ENCODE results near the gene PITPNM3.

Gene PITPNM3

DNA sequence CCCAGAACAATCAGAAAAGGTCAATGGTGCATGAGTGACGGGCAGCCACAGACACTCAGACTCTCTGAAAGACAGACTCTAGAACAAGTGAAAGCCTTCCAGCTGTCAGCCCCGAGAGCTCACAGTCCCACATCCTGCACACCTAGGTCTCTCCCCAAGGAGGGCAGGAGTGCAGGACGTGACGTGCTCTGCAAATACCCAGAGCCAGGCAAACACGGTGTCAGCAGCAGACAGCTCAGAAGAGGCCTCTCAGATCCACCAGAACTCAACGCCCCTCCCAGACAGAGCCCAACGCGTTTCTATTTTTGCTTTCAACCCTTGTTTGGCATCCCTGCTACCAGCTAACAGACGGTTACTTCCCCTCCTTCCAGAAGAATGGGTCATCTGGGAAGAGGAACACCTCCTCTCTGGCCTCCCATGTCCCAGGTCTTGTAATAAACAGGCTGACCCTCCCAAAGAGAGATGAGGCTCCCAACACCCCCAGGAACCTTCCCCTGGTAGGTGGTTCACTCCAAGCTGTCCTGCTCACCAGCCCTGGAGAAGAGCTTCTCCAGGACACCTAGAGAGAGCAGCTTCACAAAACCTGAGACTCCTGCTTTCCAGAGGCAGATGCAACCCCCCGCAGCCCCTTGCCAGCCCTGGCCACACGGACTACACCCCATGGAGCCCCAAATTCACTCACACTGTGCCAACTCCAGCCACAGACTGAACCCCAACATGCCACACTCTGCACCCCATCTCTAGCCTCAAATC lies 7.6 kb downstream of the PITPNM3 start:
- Mint-ChIP-seq H3K27ac (no peak overlapping the region), H3K4me3 (no peak overlapping the region), H3K4me1 (peaks cover 11% of the 10 kb centered on the region), H3K36me3 (no peaks in the 10 kb centered on the region), H3K27me3 (peaks cover 6% of the 10 kb centered on the region), H3K9me3 (no peaks in the 10 kb centered on the region)
- peak; percentile 41 for ATAC-seq

DNA sequence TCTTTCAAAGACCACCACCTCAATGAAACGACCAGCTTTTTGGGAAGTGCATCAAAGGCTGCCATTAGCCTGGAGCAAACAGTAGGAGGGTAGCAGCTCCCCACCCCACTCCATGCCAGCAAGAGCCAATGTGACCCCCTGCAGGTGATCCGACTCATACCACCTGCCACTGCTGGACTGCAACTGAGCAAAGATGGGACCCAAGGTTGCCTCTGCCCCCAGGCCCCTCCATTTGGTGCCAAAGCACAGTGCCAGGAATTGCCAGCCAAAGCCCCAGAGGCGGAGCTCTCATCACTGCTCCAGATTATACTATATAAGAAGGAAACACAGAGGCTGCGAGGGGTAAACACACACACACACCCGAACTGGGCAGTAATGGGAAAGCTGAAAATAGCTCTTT lies 8.3 kb downstream of the PITPNM3 start:
- no peak overlapping the region for H3K27ac Mint-ChIP-seq
- H3K9me3 Mint-ChIP-seq, result no peaks in the 10 kb centered on the region
- peaks cover 11% of the 10 kb centered on the region for H3K4me1 Mint-ChIP-seq
- H3K27me3 Mint-ChIP-seq, result no peaks in the 10 kb centered on the region
- no peak overlapping the region for H3K4me3 Mint-ChIP-seq
- ATAC-seq, result no peak
- H3K36me3 Mint-ChIP-seq, result no peaks in the 10 kb centered on the region

DNA sequence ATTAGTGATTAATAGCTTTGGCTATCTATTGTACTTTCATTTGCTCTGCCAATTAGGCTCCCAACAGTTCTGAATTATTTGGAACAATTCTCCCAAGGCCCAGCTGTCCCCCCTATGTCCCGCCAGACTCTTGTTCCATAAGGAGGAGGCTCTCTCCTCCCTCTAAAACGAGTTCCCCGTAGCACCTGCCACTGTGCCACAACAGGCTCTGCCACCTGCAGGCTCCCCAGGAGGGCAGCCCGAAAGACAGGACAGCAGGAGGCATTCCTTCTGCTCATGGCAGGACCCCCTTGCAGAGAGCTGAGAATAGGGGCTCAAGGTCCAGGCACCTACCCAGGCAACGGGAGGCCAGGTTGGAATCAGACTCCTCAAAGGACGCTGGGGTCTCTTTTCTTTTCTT lies 9.0 kb downstream of the PITPNM3 start:
- no peak for ATAC-seq
- Mint-ChIP-seq H3K27me3 (no peaks in the 10 kb centered on the region), H3K4me1 (peaks cover 11% of the 10 kb centered on the region), H3K36me3 (no peaks in the 10 kb centered on the region), H3K27ac (no peak overlapping the region), H3K9me3 (no peaks in the 10 kb centered on the region), H3K4me3 (no peak overlapping the region)

- no peak for ATAC-seq
- no peaks in the 10 kb centered on the region for H3K36me3 Mint-ChIP-seq
- peaks cover 5% of the 10 kb centered on the region for H3K27me3 Mint-ChIP-seq
- H3K9me3 Mint-ChIP-seq, result no peaks in the 10 kb centered on the region
- no peak overlapping the region for H3K27ac Mint-ChIP-seq
- peaks cover 11% of the 10 kb centered on the region for H3K4me1 Mint-ChIP-seq
- no peak overlapping the region for H3K4me3 Mint-ChIP-seq
These were observed 10.2 kb downstream of the PITPNM3 start for GRCh38 chr17:6546069-6546718.

- peaks cover 11% of the 10 kb centered on the region for H3K4me1 Mint-ChIP-seq
- peaks cover 10% of the 10 kb centered on the region for H3K27me3 Mint-ChIP-seq
- H3K36me3 Mint-ChIP-seq, result no peaks in the 10 kb centered on the region
- H3K27ac Mint-ChIP-seq, result no peak overlapping the region
- no peaks in the 10 kb centered on the region for H3K9me3 Mint-ChIP-seq
- no peak overlapping the region for H3K4me3 Mint-ChIP-seq
- no peak for ATAC-seq
These were observed 11.1 kb downstream of the PITPNM3 start for GRCh38 chr17:6545291-6545690.

GRCh38 chr17:6544011-6544370 lies 12.4 kb downstream of the PITPNM3 start:
- no peak for ATAC-seq
- H3K9me3 Mint-ChIP-seq, result no peaks in the 10 kb centered on the region
- no peak overlapping the region for H3K27ac Mint-ChIP-seq
- H3K27me3 Mint-ChIP-seq, result peaks cover 12% of the 10 kb centered on the region
- no peaks in the 10 kb centered on the region for H3K36me3 Mint-ChIP-seq
- peaks cover 10% of the 10 kb centered on the region for H3K4me1 Mint-ChIP-seq
- H3K4me3 Mint-ChIP-seq, result no peak overlapping the region

DNA sequence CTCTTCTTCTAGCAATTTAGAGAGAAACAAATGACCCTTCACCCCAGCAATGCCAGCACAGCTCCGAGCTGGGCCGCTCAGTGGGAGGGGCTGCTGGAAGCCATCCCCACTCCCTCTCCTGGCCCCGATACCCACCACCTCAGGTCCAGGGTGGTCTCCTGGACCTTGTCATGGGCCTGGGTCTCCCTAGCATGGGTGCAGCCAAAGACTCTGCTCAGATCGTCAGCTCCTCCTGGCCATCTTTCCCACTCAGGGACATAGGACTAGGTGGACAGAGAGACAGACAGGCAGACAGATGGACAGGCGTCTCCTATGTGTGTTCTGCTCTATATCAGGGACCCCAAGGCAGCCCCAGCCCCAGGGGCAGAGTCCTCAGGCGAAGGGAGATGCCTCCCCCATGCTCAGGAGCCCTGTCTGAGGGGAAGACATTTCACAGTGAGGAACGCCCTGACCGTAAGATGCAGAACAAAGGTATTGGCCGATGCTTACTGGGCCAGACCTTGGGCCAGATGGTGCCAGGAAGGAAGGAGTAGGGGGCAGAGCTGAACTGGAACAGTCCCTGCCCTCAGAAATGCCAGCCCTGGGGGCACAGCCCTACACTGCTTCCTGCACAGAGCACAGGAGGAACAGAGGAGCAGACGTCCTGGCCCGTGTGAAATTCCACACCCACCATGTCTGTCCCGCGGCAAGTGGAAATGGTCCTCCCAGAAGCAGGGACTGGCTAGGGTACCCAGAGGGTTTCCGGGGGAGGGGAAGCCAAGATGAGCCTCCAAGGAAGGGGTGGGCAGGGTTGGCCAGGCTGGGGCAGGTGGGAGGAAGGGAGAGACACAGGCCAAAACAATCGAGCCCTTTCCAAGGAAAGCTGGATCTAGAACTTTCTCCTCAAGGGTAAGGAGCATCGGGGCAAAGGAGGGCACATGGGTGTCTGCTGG lies 13.0 kb downstream of the PITPNM3 start:
- peaks cover 4% of the 10 kb centered on the region for H3K4me1 Mint-ChIP-seq
- peaks cover 17% of the 10 kb centered on the region for H3K27me3 Mint-ChIP-seq
- no peaks in the 10 kb centered on the region for H3K36me3 Mint-ChIP-seq
- no peaks in the 10 kb centered on the region for H3K9me3 Mint-ChIP-seq
- no peak overlapping the region for H3K27ac Mint-ChIP-seq
- no peak for ATAC-seq
- no peak overlapping the region for H3K4me3 Mint-ChIP-seq

DNA sequence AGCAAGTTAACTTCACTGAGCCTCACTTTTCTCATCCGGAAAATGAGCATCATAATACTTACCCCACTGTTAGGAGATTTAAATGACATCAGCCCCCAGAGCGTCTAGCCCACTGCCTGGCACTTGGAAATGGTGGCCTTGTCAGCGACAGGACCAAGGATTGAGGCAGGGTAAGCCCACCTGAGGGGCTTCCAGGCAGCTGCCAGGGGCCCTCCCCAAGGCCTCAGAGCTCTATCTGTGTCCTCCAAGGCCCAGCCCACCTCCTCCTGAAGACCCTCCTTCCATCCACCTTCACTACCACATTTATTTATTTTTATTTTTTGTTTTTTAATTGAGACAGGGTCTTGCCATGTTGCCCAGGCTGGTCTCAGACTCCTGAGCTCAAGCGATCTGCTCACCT lies 13.8 kb downstream of the PITPNM3 start:
- no peaks in the 10 kb centered on the region for H3K9me3 Mint-ChIP-seq
- no peak overlapping the region for H3K4me3 Mint-ChIP-seq
- no peak for ATAC-seq
- no peaks in the 10 kb centered on the region for H3K4me1 Mint-ChIP-seq
- no peak overlapping the region for H3K27ac Mint-ChIP-seq
- H3K27me3 Mint-ChIP-seq, result peaks cover 17% of the 10 kb centered on the region
- H3K36me3 Mint-ChIP-seq, result no peaks in the 10 kb centered on the region

DNA sequence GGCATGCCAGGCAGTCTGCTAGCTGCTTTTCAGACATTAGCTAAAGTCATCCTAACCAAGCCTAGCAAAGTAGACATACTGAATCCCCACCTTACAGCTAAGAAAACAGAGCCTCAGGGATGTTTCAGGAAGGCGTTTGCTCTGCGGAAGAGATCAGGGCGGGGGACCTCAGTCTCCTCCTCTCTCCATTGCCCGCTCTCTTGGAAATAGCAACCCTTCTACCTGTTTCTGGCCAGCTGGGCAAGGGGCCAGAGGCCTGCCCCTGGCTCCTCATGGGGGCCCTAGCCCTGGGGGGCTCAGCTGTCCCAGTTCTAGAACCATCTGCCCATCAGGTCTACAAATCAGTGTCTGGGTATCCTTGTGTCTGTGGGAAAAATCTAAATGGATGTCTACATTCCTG lies 14.5 kb downstream of the PITPNM3 start:
- Mint-ChIP-seq H3K4me1 (no peaks in the 10 kb centered on the region), H3K27me3 (peaks cover 17% of the 10 kb centered on the region), H3K27ac (no peak overlapping the region), H3K9me3 (no peaks in the 10 kb centered on the region), H3K36me3 (no peaks in the 10 kb centered on the region), H3K4me3 (no peak overlapping the region)
- no peak for ATAC-seq

- Mint-ChIP-seq H3K36me3 (no peaks in the 10 kb centered on the region), H3K4me3 (no peak overlapping the region), H3K4me1 (no peaks in the 10 kb centered on the region), H3K27ac (no peak overlapping the region), H3K9me3 (no peaks in the 10 kb centered on the region), H3K27me3 (peaks cover 26% of the 10 kb centered on the region)
- ATAC-seq, result no peak
These were observed 16.5 kb downstream of the PITPNM3 start for GRCh38 chr17:6539871-6540270.

DNA sequence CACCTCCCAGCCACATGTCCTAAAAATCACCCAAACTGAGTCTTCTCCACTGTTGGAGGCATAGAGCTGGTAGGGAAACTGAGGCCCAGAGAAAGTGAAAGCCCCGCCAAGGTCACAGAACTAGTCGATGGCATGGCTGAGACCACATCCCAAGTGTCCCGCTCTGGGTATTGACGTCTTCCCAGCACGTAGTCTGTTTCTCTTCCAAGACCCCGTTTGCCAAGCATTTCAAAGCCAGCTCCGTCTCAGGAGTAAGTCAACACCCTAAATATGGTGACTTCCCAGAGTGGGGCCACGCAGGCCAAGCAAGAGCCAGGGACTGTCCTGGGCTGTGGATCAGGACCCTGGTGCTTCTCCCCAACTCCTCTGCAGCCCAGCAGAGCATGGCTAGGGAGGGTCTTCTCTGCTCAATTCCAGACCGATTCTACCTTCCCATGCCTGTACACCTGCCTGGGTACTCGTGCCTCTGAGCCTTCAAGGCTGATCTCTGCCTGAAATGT lies 19.7 kb downstream of the PITPNM3 start:
- Mint-ChIP-seq H3K36me3 (no peaks in the 10 kb centered on the region), H3K4me1 (no peaks in the 10 kb centered on the region), H3K4me3 (no peak overlapping the region), H3K27ac (no peak overlapping the region), H3K9me3 (no peaks in the 10 kb centered on the region), H3K27me3 (peaks cover 39% of the 10 kb centered on the region)
- no peak for ATAC-seq

DNA sequence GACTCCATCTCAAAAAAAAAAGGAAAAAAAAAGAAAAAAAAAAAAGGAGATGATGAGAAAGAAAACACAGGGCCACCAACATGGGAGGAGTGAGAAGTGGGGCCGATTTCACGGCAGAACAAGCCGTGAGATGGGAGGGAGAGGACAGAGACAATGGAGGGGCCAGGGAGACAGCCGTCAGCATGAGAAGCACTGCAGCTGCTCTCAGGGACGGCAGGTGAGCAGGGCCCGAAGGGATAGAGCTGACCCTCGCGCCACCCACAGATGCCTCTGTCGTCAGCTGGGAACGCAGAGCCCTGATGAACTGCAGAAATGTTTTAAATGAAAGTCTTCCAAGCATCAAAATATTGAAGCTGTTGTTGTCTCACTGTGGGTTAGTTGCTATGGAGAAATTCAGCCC lies 20.3 kb downstream of the PITPNM3 start:
- Mint-ChIP-seq H3K27ac (no peak overlapping the region), H3K27me3 (peaks cover 33% of the 10 kb centered on the region), H3K4me3 (no peak overlapping the region), H3K4me1 (no peaks in the 10 kb centered on the region), H3K36me3 (no peaks in the 10 kb centered on the region), H3K9me3 (no peaks in the 10 kb centered on the region)
- no peak for ATAC-seq

DNA sequence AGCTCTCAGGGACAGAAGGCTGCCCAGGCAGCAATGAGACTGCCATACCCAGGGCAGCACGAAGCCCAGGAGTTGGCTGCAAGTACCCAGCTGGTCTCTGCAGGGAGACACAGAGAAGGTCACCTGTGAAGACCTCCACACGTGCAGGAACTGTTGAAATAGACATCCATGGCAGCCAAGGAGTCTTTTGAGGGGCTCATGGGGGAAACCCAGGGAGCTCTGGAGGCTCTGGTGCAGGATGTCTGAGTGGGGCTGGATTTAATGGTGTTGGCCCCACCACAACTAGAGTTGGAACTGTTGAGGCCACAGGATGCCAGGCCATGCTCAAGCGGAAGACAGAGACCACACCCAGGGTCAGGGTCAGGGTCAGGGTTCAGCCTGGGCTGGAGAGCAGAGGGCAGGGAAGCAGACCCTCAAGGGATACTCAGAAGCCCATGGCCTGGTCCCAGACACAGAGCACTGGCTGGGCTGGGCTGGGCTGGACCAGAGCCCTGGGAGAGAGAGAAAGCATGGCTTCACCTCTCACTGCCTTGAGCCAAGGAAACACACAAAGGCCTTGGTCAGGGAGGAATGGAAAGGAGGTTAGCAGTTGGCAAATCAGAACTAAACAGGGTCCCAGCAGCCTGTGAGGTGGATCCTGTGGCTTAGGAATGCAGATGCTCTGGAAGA lies 21.4 kb downstream of the PITPNM3 start:
- Mint-ChIP-seq H3K4me3 (no peak overlapping the region), H3K27me3 (peaks cover 30% of the 10 kb centered on the region), H3K27ac (no peak overlapping the region), H3K9me3 (no peaks in the 10 kb centered on the region), H3K36me3 (no peaks in the 10 kb centered on the region), H3K4me1 (no peaks in the 10 kb centered on the region)
- ATAC-seq, result no peak

GRCh38 chr17:6532441-6532885 lies 23.9 kb downstream of the PITPNM3 start:
- H3K9me3 Mint-ChIP-seq, result no peaks in the 10 kb centered on the region
- no peaks in the 10 kb centered on the region for H3K4me1 Mint-ChIP-seq
- no peak overlapping the region for H3K27ac Mint-ChIP-seq
- peaks cover 23% of the 10 kb centered on the region for H3K27me3 Mint-ChIP-seq
- no peak for ATAC-seq
- H3K36me3 Mint-ChIP-seq, result no peaks in the 10 kb centered on the region
- H3K4me3 Mint-ChIP-seq, result no peak overlapping the region

- Mint-ChIP-seq H3K36me3 (no peaks in the 10 kb centered on the region), H3K4me3 (no peak overlapping the region), H3K27ac (no peak overlapping the region), H3K4me1 (no peaks in the 10 kb centered on the region), H3K27me3 (peaks cover 23% of the 10 kb centered on the region), H3K9me3 (no peaks in the 10 kb centered on the region)
- no peak for ATAC-seq
These were observed 24.8 kb downstream of the PITPNM3 start for GRCh38 chr17:6531575-6531974.
